HS-27A (cell line): ENCODE measurements around the gene GMDS.

ENCODE experiments used
- DNase-seq: peaks from one replicate; pipeline ENCODE4 v3.0.0-alpha.2; 2012; ENCODE audit warnings: low read depth, missing footprints

The GMDS gene

GRCh38 chr6:2099870-2100269 is 145.5 kb downstream of the GMDS start:
- DNase-seq = no peak

GRCh38 chr6:2097464-2097863 is 147.9 kb downstream of the GMDS start:
- DNase-seq = no peak

DNA sequence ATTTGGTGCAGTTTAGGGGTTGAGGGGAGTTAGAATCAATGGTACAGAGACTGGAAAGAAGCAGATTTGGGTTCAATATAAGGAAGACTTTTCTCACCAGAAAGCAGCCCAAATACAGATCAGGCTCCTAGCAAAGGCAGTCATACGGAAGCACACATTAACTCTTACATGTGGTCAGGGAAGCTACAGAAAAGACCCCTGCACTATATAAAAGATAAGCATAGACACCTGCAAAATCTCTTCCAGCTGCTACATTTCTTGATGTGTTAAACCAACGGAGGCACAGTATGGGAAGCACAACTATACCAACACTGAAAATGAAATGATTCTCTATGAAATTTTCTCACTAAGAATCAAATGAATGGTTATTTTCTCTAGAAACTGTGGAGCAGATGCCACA is 150.8 kb downstream of the GMDS start:
- no peak for DNase-seq

GRCh38 chr6:2086326-2086965 is 159.0 kb downstream of the GMDS start:
- no peak for DNase-seq

- DNase-seq = no peak
Measured at GRCh38 chr6:2085657-2086056, 159.7 kb downstream of the GMDS start.

DNA sequence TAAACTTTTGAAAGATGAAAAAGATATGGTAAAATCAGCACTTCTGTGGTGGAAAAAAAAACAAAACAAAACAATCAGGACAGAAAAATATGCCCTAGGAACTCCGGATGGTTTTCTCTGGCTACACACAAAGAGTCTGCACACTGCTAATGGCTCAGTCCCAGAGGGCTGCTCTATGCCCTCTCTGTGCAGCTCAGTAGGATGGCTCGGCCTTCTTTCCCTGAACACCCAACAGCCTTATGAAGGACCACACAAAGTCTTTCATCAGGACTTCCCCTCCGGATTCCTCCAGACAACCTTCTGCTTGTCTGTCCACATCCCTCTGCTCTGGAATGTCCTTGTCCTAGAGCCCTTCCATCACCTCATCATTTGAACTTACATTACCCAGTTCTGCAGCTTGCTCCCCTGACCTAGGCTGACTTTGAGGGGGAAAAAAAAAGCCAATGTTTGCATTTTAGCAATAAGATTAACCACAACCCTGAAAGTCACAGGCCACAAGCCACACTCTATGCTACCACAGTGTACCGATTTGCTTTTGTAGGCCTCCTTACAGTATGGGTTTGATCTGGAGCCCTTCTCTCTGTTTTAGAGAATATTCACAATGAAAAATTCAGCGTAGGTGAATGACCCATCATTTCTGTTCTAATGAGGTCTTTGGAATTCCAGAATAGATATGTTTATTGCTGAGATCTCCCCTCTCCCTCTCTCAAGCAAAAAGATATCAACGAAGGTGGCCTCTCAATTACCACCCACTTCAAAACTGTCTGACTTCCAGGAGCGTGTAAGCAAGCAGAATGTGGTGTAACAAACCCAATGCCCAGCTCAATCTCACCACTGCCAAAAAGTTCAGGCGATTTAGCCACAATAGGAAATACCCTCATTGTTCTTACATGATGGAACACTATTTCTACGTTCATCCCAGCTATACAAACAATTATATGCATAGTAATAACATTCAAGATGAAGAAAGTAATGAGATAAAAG is 164.0 kb downstream of the GMDS start:
- no peak for DNase-seq

GRCh38 chr6:2078888-2079287 is 166.5 kb downstream of the GMDS start:
- no peak for DNase-seq

DNA sequence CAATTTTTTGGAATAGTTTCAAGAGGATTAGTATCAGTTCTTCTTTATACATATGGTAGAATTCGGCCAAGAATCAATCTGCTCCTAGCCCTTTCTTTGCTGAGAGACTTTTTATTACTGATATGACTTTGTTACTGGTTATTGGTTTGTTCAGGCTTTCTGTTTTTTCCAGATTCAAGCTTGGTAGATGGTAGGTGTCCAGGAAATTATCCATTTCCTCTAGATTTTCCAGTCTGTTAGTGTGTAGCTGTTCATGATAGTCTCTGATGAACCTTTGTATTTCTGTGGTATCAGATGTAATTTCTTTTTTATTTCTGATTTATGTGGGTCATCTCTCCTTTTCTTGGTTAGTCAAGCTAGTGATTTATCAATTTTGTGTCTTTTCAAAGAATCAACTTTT is 167.6 kb downstream of the GMDS start:
- DNase-seq = no peak

DNA sequence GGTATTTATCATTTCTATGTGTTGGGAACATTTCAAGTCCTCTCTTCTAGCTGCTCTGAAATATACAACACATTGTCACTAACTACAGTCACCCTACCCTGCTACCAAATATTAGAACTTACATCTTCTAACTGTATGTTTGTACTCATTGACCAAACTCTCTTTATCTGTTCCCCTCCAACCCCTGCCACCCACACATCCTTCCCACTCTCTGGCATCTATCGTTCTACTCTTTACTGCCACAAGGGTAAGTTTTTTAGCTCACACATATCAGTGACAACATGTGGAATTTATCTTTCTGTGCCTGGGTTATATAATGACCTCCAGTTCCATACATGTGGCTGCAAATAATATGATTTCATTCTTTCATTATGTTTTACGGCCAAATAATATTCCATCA is 171.9 kb downstream of the GMDS start:
- DNase-seq = no peak

GRCh38 chr6:2072453-2072852 is 173.0 kb downstream of the GMDS start:
- no peak for DNase-seq

DNA sequence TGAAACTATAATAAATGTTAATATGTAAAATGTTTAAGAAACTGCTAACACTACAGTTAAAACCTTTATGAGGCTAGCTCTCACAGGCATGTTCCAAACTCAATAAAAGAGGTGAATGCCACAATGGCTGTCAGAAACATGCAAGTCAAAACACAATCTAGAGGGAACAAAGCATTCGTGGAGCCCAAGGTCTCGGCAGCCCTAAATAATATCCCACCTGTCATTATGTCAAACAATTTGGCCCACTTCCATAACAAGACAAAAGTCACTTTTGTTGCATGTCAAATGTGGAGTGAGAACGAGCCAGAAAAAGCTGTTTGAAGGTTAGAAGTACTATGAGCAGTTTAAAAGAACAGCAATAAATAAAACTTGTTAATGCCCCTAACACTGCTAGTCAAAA is 181.9 kb downstream of the GMDS start:
- no peak for DNase-seq

- DNase-seq = no peak
Measured at GRCh38 chr6:2061880-2062279, 183.5 kb downstream of the GMDS start.

- no peak for DNase-seq
Measured at GRCh38 chr6:2055911-2056310, 189.5 kb downstream of the GMDS start.

DNA sequence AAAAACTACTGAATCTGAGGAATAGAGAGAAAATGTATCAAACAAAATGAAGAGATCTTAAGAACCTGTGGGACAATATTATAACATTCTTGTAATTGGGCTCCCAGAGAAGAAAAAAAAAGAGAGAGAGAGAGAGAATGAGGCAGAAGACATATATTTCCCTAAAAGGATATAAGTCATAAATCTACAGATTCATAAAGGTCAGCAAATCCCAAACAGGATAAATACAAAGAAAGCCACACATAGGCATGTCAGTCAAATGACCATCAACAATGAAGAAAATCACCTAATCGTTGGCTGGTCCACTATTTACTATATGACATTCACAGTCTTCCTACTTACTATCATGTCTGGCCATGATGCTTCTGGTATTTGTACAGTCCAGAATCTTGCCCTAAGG is 190.3 kb downstream of the GMDS start:
- no peak for DNase-seq

GRCh38 chr6:2054516-2055067 is 190.8 kb downstream of the GMDS start:
- no peak for DNase-seq

GRCh38 chr6:2053691-2054090 is 191.7 kb downstream of the GMDS start:
- DNase-seq = no peak

DNA sequence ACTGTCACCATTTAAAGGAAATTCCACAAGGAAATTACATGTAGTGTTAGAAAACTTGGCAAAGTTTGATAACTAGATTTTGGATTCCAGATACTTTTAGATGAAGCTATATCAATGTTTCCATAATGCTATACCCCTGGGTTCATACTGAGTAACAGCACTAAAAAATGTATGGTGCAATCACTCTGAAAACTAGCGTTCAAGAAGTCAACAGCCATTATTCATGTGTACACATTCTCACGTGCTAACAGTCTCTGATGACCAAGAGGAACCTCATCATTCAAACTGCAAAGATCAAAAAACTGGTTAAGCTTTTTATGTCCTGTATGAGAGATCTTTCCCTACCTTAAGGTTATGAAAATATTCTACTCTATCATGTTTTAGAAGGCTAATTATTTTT is 197.6 kb downstream of the GMDS start:
- DNase-seq = no peak

- DNase-seq = no peak
Measured at GRCh38 chr6:2044192-2044591, 201.2 kb downstream of the GMDS start.

DNA sequence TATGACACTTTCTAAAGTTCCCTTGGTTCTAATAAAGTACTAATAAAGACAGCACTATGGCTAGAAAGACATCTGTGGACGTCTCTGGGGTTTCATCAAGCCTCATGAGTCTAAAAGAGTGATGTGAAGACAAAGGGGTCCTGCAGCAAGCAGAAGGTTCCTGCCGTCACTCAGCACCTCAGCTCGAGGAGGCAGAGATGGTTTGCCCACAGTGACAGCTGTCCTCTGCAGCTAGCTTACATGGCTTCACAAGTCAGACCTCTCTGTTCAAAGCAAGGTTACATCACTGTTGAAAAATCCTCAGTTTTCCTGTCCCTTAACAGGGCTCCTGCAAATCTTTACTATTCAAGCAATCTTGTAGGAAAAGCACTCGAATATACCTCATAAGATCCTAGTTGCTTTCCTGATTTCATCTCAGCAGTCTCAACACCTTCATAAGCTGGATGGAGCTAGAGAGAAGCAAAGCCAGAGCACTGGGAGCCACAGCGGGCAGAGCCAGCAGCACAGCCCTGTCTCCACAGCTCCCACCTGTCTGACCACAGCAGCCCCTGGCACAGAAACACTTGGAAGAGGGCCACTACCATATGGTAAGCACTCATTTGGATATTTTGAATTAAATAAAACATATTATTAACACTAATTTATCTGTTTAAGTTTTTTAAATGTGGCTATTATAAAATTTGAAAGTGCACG is 202.3 kb downstream of the GMDS start:
- no peak for DNase-seq

DNA sequence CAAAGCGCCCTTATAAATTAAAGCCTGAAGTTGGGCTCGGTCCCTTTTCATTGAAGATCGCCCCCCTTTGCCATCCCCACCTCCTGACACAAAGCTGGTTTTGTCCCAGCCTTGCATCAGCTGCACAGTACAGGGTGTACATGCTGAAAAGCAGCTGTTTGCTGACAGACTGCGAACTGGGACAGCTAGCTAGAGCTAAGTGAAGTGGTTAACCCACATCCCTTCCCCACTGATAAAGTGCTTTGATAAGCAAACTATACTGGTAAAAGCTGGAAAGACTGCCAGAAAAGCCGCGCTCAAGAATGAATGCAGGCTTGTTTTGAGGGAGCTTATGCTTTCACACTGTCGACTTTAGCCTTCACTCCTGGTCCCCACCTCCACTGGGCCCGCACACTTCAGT is 207.3 kb downstream of the GMDS start:
- DNase-seq = no peak

DNA sequence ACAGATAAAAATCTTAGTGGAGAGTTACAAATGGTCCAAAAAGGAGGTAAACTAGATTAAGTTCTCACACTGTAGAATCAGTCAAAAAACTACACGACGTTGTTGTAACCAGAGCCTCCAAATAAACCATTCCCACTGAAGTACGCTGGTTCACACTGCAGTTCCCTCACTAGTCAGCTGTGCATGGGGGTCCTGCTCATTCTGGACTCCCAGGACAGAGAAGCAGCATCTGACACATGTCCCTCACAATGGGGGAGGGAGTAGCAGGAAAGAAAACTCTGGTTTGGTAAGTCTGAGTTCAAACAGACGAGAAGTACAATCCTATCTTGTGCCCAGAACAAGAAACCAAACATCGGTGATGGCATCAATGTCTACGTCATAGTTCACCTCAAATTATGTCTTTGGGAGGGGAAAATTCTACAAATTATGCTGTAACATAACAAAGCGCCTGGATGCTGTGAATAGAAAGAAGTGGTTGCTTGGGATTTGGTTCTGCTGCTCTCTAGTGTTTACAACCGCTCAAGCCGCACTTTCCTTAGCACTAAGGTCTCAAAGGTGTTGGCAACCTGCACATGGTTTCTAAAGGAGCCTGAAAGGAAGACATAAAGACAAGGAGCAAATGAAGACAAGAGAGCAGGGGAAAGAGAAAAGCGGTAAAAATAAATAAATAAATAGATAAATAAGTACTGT is 208.0 kb downstream of the GMDS start:
- no peak for DNase-seq

DNA sequence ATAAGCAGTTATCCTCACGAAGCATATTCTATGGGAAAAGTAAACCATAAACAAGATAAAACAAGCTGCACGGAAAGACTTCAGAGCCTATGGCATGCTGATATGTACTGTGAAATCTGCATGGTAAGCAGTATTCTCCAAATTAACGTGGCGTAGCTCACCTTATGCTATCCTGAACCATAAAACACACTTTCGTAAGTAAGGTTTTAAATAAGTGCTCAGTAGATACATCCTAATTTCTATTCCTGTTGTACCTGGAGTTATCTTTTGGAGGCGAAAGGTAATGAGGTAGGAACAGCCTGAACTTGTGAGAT is 208.7 kb downstream of the GMDS start:
- DNase-seq = no peak
